ENCODE measurements around the gene ST7. TPM values are rescaled to one million over a fixed set of nuclear protein-coding genes. Genes with fewer than 3 reads are reported as not detected.

Gene ST7
- total and polyA plus RNA-seq, 7 donors = 5.3 to 37.7 (median 19.0) TPM

- no peaks in the 10 kb centered on the region for H3K27me3 ChIP-seq
- H3K36me3 ChIP-seq = no peaks in the 10 kb centered on the region
- no peak overlapping the region for H3K27ac ChIP-seq
- intact Hi-C loops (cut with DNase I) = no loop called here
- DNase-seq = no peak
- no peaks in the 10 kb centered on the region for H3K9me3 ChIP-seq
- no peak overlapping the region for H3K4me3 ChIP-seq
- TF ChIP-seq POLR2AphosphoS5 (IDR thresholded peaks at IDR 0.05) (no peak), EP300 (IDR thresholded peaks at IDR 0.05) (no peak), CTCF (IDR thresholded peaks at IDR 0.05) (no peak), POLR2A (IDR thresholded peaks at IDR 0.05) (no peak)
- peaks cover 0 to 4% (median 0%) of the 10 kb centered on the region in 4 donors for H3K4me1 ChIP-seq
- 87 to 98% methylated on average over 3 of the region's 3 CpGs for WGBS, 2 donors
Observed at GRCh38 chr7:116991233-116991632, 37.9 kb downstream of the ST7 start.

GRCh38 chr7:116994611-116995010 lies 41.3 kb downstream of the ST7 start:
- Histone ChIP-seq H3K4me1 (peaks cover 0 to 8% (median 3%) of the 10 kb centered on the region in 4 donors), H3K27me3 (no peaks in the 10 kb centered on the region), H3K36me3 (no peaks in the 10 kb centered on the region), H3K9me3 (peaks cover 0 to 1% (median 0%) of the 10 kb centered on the region in 4 donors), H3K4me3 (no peak overlapping the region), H3K27ac (no peak overlapping the region)
- DNase-seq = no peak
- TF ChIP-seq EP300 (IDR thresholded peaks at IDR 0.05) (no peak), POLR2A (IDR thresholded peaks at IDR 0.05) (no peak), POLR2AphosphoS5 (IDR thresholded peaks at IDR 0.05) (no peak), CTCF (IDR thresholded peaks at IDR 0.05) (no peak)
- intact Hi-C loops (cut with DNase I) = no loop called here
- WGBS, 2 donors = 93 to 95% methylated on average over 6 of the region's 6 CpGs

- Histone ChIP-seq H3K4me1 (peaks cover 0 to 8% (median 3%) of the 10 kb centered on the region in 4 donors), H3K36me3 (no peaks in the 10 kb centered on the region), H3K4me3 (no peak overlapping the region), H3K27ac (no peak overlapping the region), H3K27me3 (no peaks in the 10 kb centered on the region), H3K9me3 (peaks cover 0 to 1% (median 0%) of the 10 kb centered on the region in 4 donors)
- 98% methylated on average over 27 of the region's 27 CpGs for WGBS, 2 donors
- DNase-seq = peak; percentile 59
- TF ChIP-seq CTCF (IDR thresholded peaks at IDR 0.05) (no peak), EP300 (IDR thresholded peaks at IDR 0.05) (no peak), POLR2AphosphoS5 (IDR thresholded peaks at IDR 0.05) (no peak), POLR2A (IDR thresholded peaks at IDR 0.05) (no peak)
- intact Hi-C loops (cut with DNase I) = no loop called here
Observed at GRCh38 chr7:116997972-116998371, 44.7 kb downstream of the ST7 start.

- Histone ChIP-seq H3K4me1 (peaks cover 0 to 8% (median 3%) of the 10 kb centered on the region in 4 donors), H3K9me3 (peaks cover 0 to 1% (median 0%) of the 10 kb centered on the region in 4 donors), H3K27ac (no peak overlapping the region), H3K4me3 (no peak overlapping the region), H3K27me3 (no peaks in the 10 kb centered on the region), H3K36me3 (no peaks in the 10 kb centered on the region)
- 94 to 96% methylated on average over 2 of the region's 2 CpGs for WGBS, 2 donors
- TF ChIP-seq EP300 (IDR thresholded peaks at IDR 0.05) (no peak), POLR2AphosphoS5 (IDR thresholded peaks at IDR 0.05) (no peak), CTCF (IDR thresholded peaks at IDR 0.05) (no peak), POLR2A (IDR thresholded peaks at IDR 0.05) (no peak)
- no peak for DNase-seq
- intact Hi-C loops (cut with DNase I) = no loop called here
Observed at GRCh38 chr7:116998567-116999175, 45.4 kb downstream of the ST7 start.

GRCh38 chr7:116999311-116999710 lies 46.0 kb downstream of the ST7 start:
- Histone ChIP-seq H3K9me3 (peaks cover 0 to 1% (median 0%) of the 10 kb centered on the region in 4 donors), H3K27me3 (no peaks in the 10 kb centered on the region), H3K27ac (no peak overlapping the region), H3K4me1 (peaks cover 0 to 8% (median 3%) of the 10 kb centered on the region in 4 donors), H3K36me3 (no peaks in the 10 kb centered on the region), H3K4me3 (no peak overlapping the region)
- WGBS, 2 donors = 99 to 100% methylated on average over 1 of the region's 1 CpG
- TF ChIP-seq EP300 (IDR thresholded peaks at IDR 0.05) (no peak), POLR2AphosphoS5 (IDR thresholded peaks at IDR 0.05) (no peak), POLR2A (IDR thresholded peaks at IDR 0.05) (no peak), CTCF (IDR thresholded peaks at IDR 0.05) (no peak)
- DNase-seq = no peak
- intact Hi-C loops (cut with DNase I) = no loop called here

Data from sigmoid colon (tissue), 7 donors.